Naive thymus-derived CD8-positive, alpha-beta T cell (primary cell): ENCODE measurements around the gene WDTC1. TPM values are rescaled to one million over a fixed set of nuclear protein-coding genes. Genes with fewer than 3 reads are reported as not detected.
"Not testable (repeated sequence)": the region's sequence is repeated elsewhere in the genome, so short reads cannot be mapped to it uniquely, and the experiment has no call there.

Experiments used
- ATAC-seq, 2 donors: fragments of 150-1000 bp; cut with Tn5 transposase in 1 of 2; sonication (Bioruptor Pico), chemical (Tn5 transposase) in 1 of 2; 1 replicate in 1 of 2; 2 replicates in 1 of 2; pipeline ENCODE4 v1.10.0; 2021; ENCODE audit warnings: mild to moderate bottlenecking in 2 of 2, moderate library complexity in 2 of 2
- POLR2A ChIA-PET: fragments of 350-600 bp; sonication (Branson Sonifier 250); formaldehyde crosslinking; loops from one replicate; lab custom pipeline; 2021; ENCODE audit warnings: antibody characterized with exemption; lab: Charles Lee
- DNase-seq, 10 donors: peaks; one replicate each; pipeline versions ENCODE4 v3.0.0 to v3.0.0-alpha.2; 2020 to 2022
- H3K27ac Mint-ChIP-seq, 10 donors: one replicate each; pipeline ENCODE4 v1.8.0; 2020 to 2022; ENCODE audit warnings: mild to moderate bottlenecking in 10 of 10, mixed read lengths in 10 of 10, moderate library complexity in 4 of 10, inconsistent platforms in 1 of 10
- H3K27me3 Mint-ChIP-seq, 5 donors: one replicate each; pipeline ENCODE4 v1.8.0; 2021 to 2022; ENCODE audit warnings: mixed read lengths in 5 of 5
- H3K36me3 Mint-ChIP-seq, 3 donors: one replicate each; pipeline ENCODE4 v1.8.0; 2020 to 2022; ENCODE audit warnings: mixed read lengths in 3 of 3, mild to moderate bottlenecking in 2 of 3, inconsistent platforms in 1 of 3
- H3K4me1 Mint-ChIP-seq, 4 donors: one replicate each; pipeline ENCODE4 v1.8.0; 2021 to 2022; ENCODE audit warnings: mixed read lengths in 4 of 4
- H3K4me3 Mint-ChIP-seq, 10 donors: one replicate each; pipeline ENCODE4 v1.8.0; 2020 to 2022; ENCODE audit warnings: mild to moderate bottlenecking in 10 of 10, mixed read lengths in 10 of 10, moderate library complexity in 6 of 10, inconsistent platforms in 1 of 10
- H3K9me3 Mint-ChIP-seq, 9 donors: one replicate each; pipeline ENCODE4 v1.8.0; 2020 to 2022; ENCODE audit warnings: mixed read lengths in 9 of 9, mild to moderate bottlenecking in 3 of 9, inconsistent platforms in 1 of 9, moderate library complexity in 1 of 9
- polyA plus RNA-seq, 3 donors: library from polyadenylated mRNA; unstranded; fragments of 300-500 nt; fragmentation: Illumina TruSeq; gene quantifications; one replicate each; pipeline ENCODE4 v1.2.3, GENCODE V29; 2021
- total RNA-seq, 8 experiments: library from RNA in 2 of 8; stranded (reverse) in 2 of 8; gene quantifications; one replicate each; pipeline ENCODE4 v1.2.3 and lab custom pipeline; 2021 to 2026

WDTC1 gene, protein sequence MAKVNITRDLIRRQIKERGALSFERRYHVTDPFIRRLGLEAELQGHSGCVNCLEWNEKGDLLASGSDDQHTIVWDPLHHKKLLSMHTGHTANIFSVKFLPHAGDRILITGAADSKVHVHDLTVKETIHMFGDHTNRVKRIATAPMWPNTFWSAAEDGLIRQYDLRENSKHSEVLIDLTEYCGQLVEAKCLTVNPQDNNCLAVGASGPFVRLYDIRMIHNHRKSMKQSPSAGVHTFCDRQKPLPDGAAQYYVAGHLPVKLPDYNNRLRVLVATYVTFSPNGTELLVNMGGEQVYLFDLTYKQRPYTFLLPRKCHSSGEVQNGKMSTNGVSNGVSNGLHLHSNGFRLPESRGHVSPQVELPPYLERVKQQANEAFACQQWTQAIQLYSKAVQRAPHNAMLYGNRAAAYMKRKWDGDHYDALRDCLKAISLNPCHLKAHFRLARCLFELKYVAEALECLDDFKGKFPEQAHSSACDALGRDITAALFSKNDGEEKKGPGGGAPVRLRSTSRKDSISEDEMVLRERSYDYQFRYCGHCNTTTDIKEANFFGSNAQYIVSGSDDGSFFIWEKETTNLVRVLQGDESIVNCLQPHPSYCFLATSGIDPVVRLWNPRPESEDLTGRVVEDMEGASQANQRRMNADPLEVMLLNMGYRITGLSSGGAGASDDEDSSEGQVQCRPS
- total RNA-seq (10 to 100 TPM; 57.4 to 58.2 TPM), polyA plus RNA-seq (1 to 10 TPM; 4.0 to 5.8 (median 5.6) TPM), total RNA-seq (lab: John Stamatoyannopoulos, UW) (27.5 to 88.2 (median 67.6) reads per million in 6 experiments)

DNA sequence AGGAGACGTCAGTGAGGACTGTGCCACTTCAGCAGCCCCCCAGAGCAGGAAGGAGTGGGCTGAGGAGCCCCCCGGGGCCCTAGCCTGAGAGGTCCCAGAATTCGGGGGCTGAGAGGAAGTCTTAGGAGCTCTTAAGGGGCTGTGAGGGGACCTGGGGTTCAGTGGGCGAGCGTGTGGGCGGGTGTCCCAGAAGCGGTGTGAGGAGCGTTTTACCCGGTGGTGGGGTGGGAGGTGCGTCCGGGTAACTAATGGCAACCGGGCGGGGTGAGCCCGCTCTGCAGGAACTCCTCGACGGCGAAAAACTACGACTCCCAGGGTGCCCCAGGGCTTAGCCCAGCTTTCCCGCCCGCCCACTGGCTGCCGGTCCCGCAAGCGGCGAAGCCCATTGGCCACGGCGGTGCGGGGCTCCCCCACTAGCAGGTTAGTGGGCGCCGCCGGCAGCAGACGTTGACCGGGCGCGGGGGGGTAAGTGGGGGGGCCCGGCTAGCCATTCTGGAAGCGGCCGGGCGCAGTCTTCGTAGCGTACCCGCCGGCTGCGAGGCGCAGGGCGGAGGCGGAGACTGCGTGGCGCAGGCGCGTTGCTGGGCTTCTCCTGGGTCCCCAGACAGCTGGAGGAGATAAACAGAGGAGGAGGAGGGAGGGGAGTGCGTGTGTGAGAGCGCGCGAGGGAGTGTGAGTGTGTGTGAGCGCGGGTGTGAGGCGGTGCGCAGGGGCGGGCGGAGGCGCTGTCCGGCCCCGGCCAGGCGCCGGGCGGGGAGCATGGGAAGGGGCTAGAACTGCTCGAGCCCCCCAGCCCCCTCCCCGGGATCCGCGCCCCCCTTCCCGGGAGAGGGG is at the start of gene WDTC1:
TSS of gene WDTC1 (plus strand) at position 584 of the 834 bp plus-strand sequence. CDS start 26,423 bp downstream, outside the sequence.
- ATAC-seq (peak; percentile 91 to 93), DNase-seq (peak; percentile 94 to 98 (median 98))
- Mint-ChIP-seq H3K36me3 (peaks cover 0 to 5% (median 0%) of the 10 kb centered on the region in 3 donors), H3K9me3 (peaks cover 0 to 1% (median 0%) of the 10 kb centered on the region in 9 donors), H3K27ac (peak within 1 kb of the TSS; percentile 83 to 98 (median 96)), H3K27me3 (no peaks in the 10 kb centered on the region), H3K4me1 (peaks cover 30 to 38% (median 35%) of the 10 kb centered on the region in 4 donors), H3K4me3 (peak within 1 kb of the TSS; percentile 89 to 100 (median 97))
- POLR2A ChIA-PET = interaction anchor here (0.6 to 1.3 kb wide), 13 partner anchors 10 to 1095 kb away, joined by 3 to 6 read pairs (median 4); partner anchors contain the start of genes SYTL1 and WASF2

DNA sequence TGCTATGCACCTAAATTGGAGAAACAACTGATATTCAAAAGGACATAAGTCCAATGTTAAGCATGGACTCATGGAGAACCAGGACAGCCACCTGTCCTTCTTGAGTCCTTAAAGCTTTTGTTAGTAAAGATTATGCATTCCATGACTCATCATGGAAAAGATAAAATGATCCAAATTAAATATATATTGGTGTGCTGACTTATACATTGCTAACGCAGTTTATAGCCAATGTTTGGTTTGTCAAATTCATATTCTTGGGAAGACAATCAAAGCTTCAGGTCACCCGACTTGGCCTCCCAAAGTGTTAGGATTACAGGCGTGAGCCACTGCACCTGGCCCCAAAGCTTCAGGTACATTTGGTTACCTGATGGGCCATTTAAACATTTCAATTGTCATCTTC is 49.8 kb upstream of the WDTC1 start:
- H3K27me3 Mint-ChIP-seq, DNase-seq, H3K36me3 Mint-ChIP-seq, POLR2A ChIA-PET, ATAC-seq, H3K4me1 Mint-ChIP-seq, H3K27ac Mint-ChIP-seq, H3K4me3 Mint-ChIP-seq: not testable (repeated sequence)
- peaks cover 0 to 26% (median 3%) of the 10 kb centered on the region in 9 donors for H3K9me3 Mint-ChIP-seq

DNA sequence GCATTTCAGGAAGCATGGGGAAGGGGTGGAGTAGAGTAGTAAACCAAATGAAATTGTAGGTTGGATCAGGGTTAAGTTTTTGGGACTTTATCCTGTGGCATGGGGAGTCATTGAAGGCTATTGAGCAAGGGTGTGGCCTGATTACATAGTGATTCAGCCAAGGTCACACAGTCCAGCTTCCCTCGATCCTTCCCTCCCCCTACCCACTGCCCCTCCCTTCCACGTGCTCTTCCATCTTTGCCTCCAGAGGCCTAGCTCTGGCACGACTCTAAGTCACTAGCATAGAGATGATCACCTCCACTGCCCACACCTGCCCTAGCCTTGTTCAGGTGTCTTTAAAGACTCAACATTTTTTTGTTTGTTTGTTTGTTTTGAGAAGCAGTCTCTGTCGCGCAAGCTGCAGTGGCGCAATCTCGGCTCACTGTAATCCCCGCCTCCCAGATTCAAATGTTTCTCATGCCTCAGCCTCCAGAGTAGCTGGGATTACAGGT is 42.3 kb upstream of the WDTC1 start:
- Mint-ChIP-seq H3K36me3 (no peaks in the 10 kb centered on the region), H3K4me1 (peaks cover 0 to 2% (median 0%) of the 10 kb centered on the region in 4 donors), H3K9me3 (no peaks in the 10 kb centered on the region), H3K4me3 (no peak overlapping the region), H3K27ac (no peak overlapping the region), H3K27me3 (no peaks in the 10 kb centered on the region)
- ATAC-seq (no peak), DNase-seq (no peak)
- POLR2A ChIA-PET = interaction anchor here (0.7 kb wide), 1 partner anchor 377 kb away, joined by 3 read pairs; no protein-coding TSS in a partner anchor

DNA sequence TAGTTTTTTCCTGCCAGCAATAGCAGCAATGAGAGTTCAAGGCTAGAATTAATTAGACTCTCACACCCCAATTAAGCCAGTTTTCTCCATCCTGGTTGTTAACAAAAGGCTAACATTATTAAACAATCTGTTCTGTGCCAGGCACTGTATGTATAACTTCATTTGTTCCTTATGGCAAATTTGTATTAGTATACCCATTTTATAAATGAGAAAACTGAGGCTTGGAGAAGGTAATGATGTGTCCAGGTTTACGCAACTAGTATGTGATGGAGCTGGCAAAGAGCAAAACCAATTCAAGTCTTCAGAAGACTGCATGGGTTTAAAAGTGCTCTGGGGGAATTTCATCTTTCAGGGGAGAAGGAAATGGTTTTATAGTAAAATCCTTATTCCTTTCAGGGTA is 41.2 kb upstream of the WDTC1 start:
- DNase-seq (no peak), ATAC-seq (no peak)
- Mint-ChIP-seq H3K27me3 (no peaks in the 10 kb centered on the region), H3K9me3 (no peaks in the 10 kb centered on the region), H3K4me1 (peaks cover 4 to 6% (median 5%) of the 10 kb centered on the region in 4 donors), H3K27ac (no peak overlapping the region), H3K4me3 (no peak overlapping the region), H3K36me3 (no peaks in the 10 kb centered on the region)
- POLR2A ChIA-PET = no interaction called here

DNA sequence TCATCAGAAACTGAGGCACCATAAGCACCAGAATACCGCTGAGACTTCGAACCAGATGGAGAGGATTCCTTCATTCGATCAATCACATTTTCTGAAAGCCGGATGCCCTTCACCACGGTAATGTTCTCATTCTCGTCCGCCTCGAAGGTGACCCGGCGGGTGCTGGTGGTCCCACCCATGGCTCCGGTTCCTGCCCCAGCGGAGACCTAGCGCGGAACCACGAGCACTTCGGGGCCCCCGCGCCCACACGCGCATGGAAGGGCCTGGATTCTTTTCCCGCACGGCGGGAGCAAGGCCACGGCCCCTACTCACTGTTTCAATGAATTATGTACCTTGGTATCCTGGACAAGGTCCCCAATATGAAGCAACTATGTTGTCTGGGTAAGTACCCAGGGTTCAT is 33.1 kb upstream of the WDTC1 start:
- Mint-ChIP-seq H3K27ac (no peak overlapping the region), H3K27me3 (peaks cover 0 to 1% (median 0%) of the 10 kb centered on the region in 5 donors), H3K4me1 (peaks cover 4 to 7% (median 6%) of the 10 kb centered on the region in 4 donors), H3K9me3 (no peaks in the 10 kb centered on the region), H3K36me3 (no peaks in the 10 kb centered on the region), H3K4me3 (no peak overlapping the region)
- ATAC-seq (no peak), DNase-seq (no peak)
- POLR2A ChIA-PET = no interaction called here

GRCh38 chr1:27203946-27204345 is 30.5 kb upstream of the WDTC1 start:
- Mint-ChIP-seq H3K36me3 (no peaks in the 10 kb centered on the region), H3K27ac (no peak overlapping the region), H3K4me3 (no peak overlapping the region), H3K27me3 (peaks cover 0 to 1% (median 0%) of the 10 kb centered on the region in 5 donors), H3K9me3 (no peaks in the 10 kb centered on the region), H3K4me1 (no peaks in the 10 kb centered on the region)
- POLR2A ChIA-PET = no interaction called here
- no peak for ATAC-seq
- DNase-seq = no peak

GRCh38 chr1:27207238-27207637 is 27.2 kb upstream of the WDTC1 start:
- POLR2A ChIA-PET, H3K4me3 Mint-ChIP-seq, H3K27me3 Mint-ChIP-seq, H3K9me3 Mint-ChIP-seq, H3K27ac Mint-ChIP-seq, H3K36me3 Mint-ChIP-seq, H3K4me1 Mint-ChIP-seq, ATAC-seq, DNase-seq: not testable (repeated sequence)

DNA sequence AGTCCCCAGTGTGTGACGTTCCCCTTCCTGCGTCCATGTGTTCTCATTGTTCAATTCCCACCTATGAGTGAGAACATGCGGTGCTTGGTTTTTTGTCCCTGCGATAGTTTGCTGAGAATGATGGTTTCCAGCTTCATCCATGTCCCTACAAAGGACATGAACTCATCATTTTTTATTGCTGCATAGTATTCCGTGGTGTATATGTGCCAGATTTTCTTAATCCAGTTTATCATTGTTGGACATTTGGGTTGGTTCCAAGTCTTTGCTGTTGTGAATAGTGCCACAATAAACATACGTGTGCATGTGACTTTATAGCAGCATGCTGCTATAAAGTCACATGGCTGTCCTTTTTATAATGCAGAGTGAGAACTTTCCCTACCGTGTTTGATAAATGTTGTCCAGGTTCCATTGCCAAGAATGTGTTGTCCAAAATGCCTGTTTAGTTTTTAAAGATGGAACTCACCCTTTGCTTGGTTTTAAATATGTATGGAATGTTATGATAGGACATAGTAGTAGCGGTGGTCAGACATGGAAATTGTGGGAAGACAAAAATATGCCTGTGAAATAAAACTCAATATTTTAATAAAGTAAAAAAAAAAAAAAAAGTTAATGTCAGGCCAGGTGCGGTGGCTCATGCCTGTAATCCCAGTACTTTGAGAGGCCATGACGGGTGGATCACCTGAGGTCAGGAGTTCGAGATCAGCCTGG is 26.1 kb upstream of the WDTC1 start:
- DNase-seq, H3K27me3 Mint-ChIP-seq, POLR2A ChIA-PET, H3K4me1 Mint-ChIP-seq, H3K36me3 Mint-ChIP-seq, H3K4me3 Mint-ChIP-seq, H3K27ac Mint-ChIP-seq, H3K9me3 Mint-ChIP-seq, ATAC-seq: not testable (repeated sequence)

- DNase-seq (no peak), ATAC-seq (no peak)
- POLR2A ChIA-PET = no interaction called here
- no peaks in the 10 kb centered on the region for H3K36me3 Mint-ChIP-seq
- peaks cover 0 to 2% (median under 1%) of the 10 kb centered on the region in 4 donors for H3K4me1 Mint-ChIP-seq
- no peaks in the 10 kb centered on the region for H3K9me3 Mint-ChIP-seq
- no peak overlapping the region for H3K4me3 Mint-ChIP-seq
- H3K27me3 Mint-ChIP-seq = peaks cover 0 to 2% (median 0%) of the 10 kb centered on the region in 5 donors
- no peak overlapping the region for H3K27ac Mint-ChIP-seq
Observed at GRCh38 chr1:27216466-27216865, 18.0 kb upstream of the WDTC1 start.

DNA sequence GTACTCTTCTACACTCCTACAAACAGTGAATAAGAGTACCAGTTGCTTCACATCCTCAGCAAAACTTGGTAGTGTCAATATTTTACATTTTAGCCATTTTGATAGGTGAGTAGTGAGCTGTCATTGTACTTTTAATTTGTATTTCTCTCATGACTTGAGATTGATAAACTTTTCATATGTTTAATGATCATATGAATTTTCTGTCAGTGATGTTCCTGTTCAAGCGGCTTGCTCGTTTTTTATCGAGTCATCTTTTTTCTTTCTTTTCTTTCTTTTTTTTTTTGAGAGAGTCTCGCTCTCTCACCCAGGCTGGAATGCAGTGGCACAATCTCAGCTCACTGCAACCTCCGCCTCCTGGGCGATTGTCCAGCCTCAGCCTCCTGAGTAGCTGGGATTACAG is 17.0 kb upstream of the WDTC1 start:
- POLR2A ChIA-PET = no interaction called here

GRCh38 chr1:27218736-27219135 is 15.7 kb upstream of the WDTC1 start:
- POLR2A ChIA-PET = interaction anchor here (0.7 kb wide), 1 partner anchor 41 kb away, joined by 3 read pairs; no protein-coding TSS in a partner anchor
- Mint-ChIP-seq H3K27me3 (no peaks in the 10 kb centered on the region), H3K4me3 (no peak overlapping the region), H3K4me1 (peaks cover 0 to 2% (median under 1%) of the 10 kb centered on the region in 4 donors), H3K27ac (peak overlapping the region in 1 of 10 donors; percentile 52), H3K36me3 (no peaks in the 10 kb centered on the region), H3K9me3 (no peaks in the 10 kb centered on the region)
- no peak for ATAC-seq
- DNase-seq = no peak

More for the DNA sequence above, 17.0 kb upstream of the WDTC1 start:
- no peaks in the 10 kb centered on the region for H3K9me3 Mint-ChIP-seq
- no peak overlapping the region for H3K4me3 Mint-ChIP-seq
- peaks cover 0 to 2% (median under 1%) of the 10 kb centered on the region in 4 donors for H3K4me1 Mint-ChIP-seq
- no peak overlapping the region for H3K27ac Mint-ChIP-seq
- no peaks in the 10 kb centered on the region for H3K27me3 Mint-ChIP-seq
- no peak for ATAC-seq
- H3K36me3 Mint-ChIP-seq = no peaks in the 10 kb centered on the region
- DNase-seq = no peak
